IMR-90 (cell line): ENCODE results near the gene MIER2. TPM values are rescaled to one million over a fixed set of nuclear protein-coding genes. Genes with fewer than 3 reads are reported as not detected.

Experiments used
- ATAC-seq: fragments of 200-7000 bp; cut with Tn5 transposase; 2 replicates; pipeline ENCODE4 v1.9.1; 2020; ENCODE audit warnings: low read depth, mild to moderate bottlenecking, moderate library complexity
- BruUV-seq: library from RNA; stranded (reverse); fragments of 400-500 nt; replicated peaks from 2 replicates; lab custom pipeline; 2021; lab: Mats Ljungman, UMichigan
- CTCF ChIA-PET: fragments of 300-600 bp; formaldehyde crosslinking; extraction: SDS; loops from one replicate; lab custom pipeline; 2021; ENCODE audit warnings: antibody characterized with exemption; lab: Yijun Ruan, JAX
- POLR2A ChIA-PET: fragments of 300-600 bp; sonication (Branson Sonifier 250); formaldehyde crosslinking; loops from one replicate; lab custom pipeline; 2022; ENCODE audit warnings: antibody characterized with exemption; ENCODE audit not compliant: unreplicated experiment; lab: Charles Lee
- DNase-seq: peaks from one replicate; pipeline ENCODE4 v3.0.0; 2013
- H2AFZ ChIP-seq: replicated peaks from 2 replicates; pipeline ENCODE3; 2013; ENCODE audit warnings: low read length, mild to moderate bottlenecking; ENCODE audit not compliant: poor library complexity
- H2AK5ac ChIP-seq: 2 replicates; pipeline ENCODE4 v1.6.1; 2013; ENCODE audit warnings: low read depth, low read length, inconsistent platforms
- H2AK9ac ChIP-seq: replicated peaks from 2 replicates; pipeline ENCODE3; 2013; ENCODE audit warnings: mild to moderate bottlenecking, low read depth, low read length, moderate library complexity; ENCODE audit not compliant: poor library complexity
- H2BK120ac ChIP-seq: 2 replicates; pipeline ENCODE4 v1.6.1; 2013; ENCODE audit warnings: low read depth, low read length, inconsistent platforms
- H2BK15ac ChIP-seq: 3 replicates; pipeline ENCODE4 v1.6.1; 2013; ENCODE audit warnings: low read depth, low read length, inconsistent platforms
- H2BK20ac ChIP-seq: 2 replicates; pipeline ENCODE4 v1.6.1; 2013; ENCODE audit warnings: low read depth, mild to moderate bottlenecking, inconsistent platforms, low read length, moderate library complexity
- H2BK5ac ChIP-seq: 2 replicates; pipeline ENCODE4 v1.6.1; 2013; ENCODE audit warnings: mild to moderate bottlenecking, low read depth, low read length, inconsistent platforms; ENCODE audit not compliant: poor library complexity, severe bottlenecking
- H3K14ac ChIP-seq: replicated peaks from 2 replicates; pipeline ENCODE4 v1.6.1; 2013; ENCODE audit warnings: low read depth, low read length, inconsistent platforms
- H3K18ac ChIP-seq: 2 replicates; pipeline ENCODE4 v1.6.1; 2013; ENCODE audit warnings: low read depth, low read length, control low read depth
- H3K23ac ChIP-seq: 2 replicates; pipeline ENCODE4 v1.6.1; 2013; ENCODE audit warnings: low read depth, low read length, inconsistent platforms
- H3K27ac ChIP-seq: 2 replicates; pipeline ENCODE4 v1.5.1; 2013; ENCODE audit warnings: mild to moderate bottlenecking, control low read depth, low read length; ENCODE audit not compliant: insufficient read depth
- H3K27me3 ChIP-seq: 2 replicates; pipeline ENCODE4 v1.6.1; 2013; ENCODE audit warnings: low read length; ENCODE audit not compliant: control insufficient read depth, insufficient read depth
- H3K36me3 ChIP-seq: 2 replicates; pipeline ENCODE4 v1.6.1; 2013; ENCODE audit warnings: low read length, mixed read lengths; ENCODE audit not compliant: control insufficient read depth, insufficient read depth
- H3K4ac ChIP-seq: 2 replicates; pipeline ENCODE4 v1.6.1; 2013; ENCODE audit warnings: low read depth, low read length, inconsistent platforms
- H3K4me1 ChIP-seq: 2 replicates; pipeline ENCODE4 v1.6.1; 2013; ENCODE audit warnings: low read length, mixed read lengths; ENCODE audit not compliant: control insufficient read depth, insufficient read depth
- H3K4me2 ChIP-seq: 2 replicates; pipeline ENCODE4 v1.6.1; 2013; ENCODE audit warnings: low read depth, mild to moderate bottlenecking, control low read depth, low read length, moderate library complexity
- H3K4me3 ChIP-seq: 2 replicates; pipeline ENCODE4 v1.5.1; 2013; ENCODE audit warnings: low read depth, mild to moderate bottlenecking, control low read depth, low read length, moderate library complexity; ENCODE audit not compliant: insufficient read depth
- H3K56ac ChIP-seq: 2 replicates; pipeline ENCODE4 v1.6.1; 2013; ENCODE audit warnings: low read length, inconsistent platforms; ENCODE audit not compliant: insufficient read depth; ENCODE audit errors: extremely low read depth
- H3K79me1 ChIP-seq, 2 experiments: 2 replicates each; pipeline ENCODE4 v1.6.1; 2013; ENCODE audit warnings: low read length in 2 of 2, inconsistent platforms in 1 of 2, low read depth in 1 of 2
- H3K9ac ChIP-seq: 2 replicates; pipeline ENCODE4 v1.6.1; 2013; ENCODE audit warnings: low read depth, low read length, control low read depth
- H3K9me1 ChIP-seq: 2 replicates; pipeline ENCODE4 v1.6.1; 2013; ENCODE audit warnings: low read length, inconsistent platforms; ENCODE audit not compliant: insufficient read depth
- H3K9me3 ChIP-seq: 2 replicates; pipeline ENCODE4 v1.6.1; 2013; ENCODE audit warnings: low read length; ENCODE audit not compliant: control insufficient read depth, insufficient read depth
- H4K20me1 ChIP-seq: 2 replicates; pipeline ENCODE4 v1.6.1; 2013; ENCODE audit warnings: low read length, inconsistent platforms; ENCODE audit not compliant: insufficient read depth
- H4K5ac ChIP-seq: 2 replicates; pipeline ENCODE4 v1.6.1; 2013; ENCODE audit warnings: mild to moderate bottlenecking, low read depth, low read length, control low read depth
- H4K8ac ChIP-seq, 2 experiments: 2 replicates each; pipeline ENCODE4 v1.6.1; 2013; ENCODE audit warnings: low read depth in 2 of 2, low read length in 2 of 2, control low read depth in 1 of 2, inconsistent platforms in 1 of 2
- H4K91ac ChIP-seq: 2 replicates; pipeline ENCODE4 v1.6.1; 2013; ENCODE audit warnings: low read depth, low read length, inconsistent platforms; ENCODE audit not compliant: insufficient read depth
- CHD1 ChIP-seq: IDR thresholded peaks from 2 replicates; pipeline ENCODE4 v1.6.1; 2012; ENCODE audit warnings: low read depth, low read length, improper control_type of control experiment
- MAZ ChIP-seq: IDR thresholded peaks from 2 replicates; pipeline ENCODE4 v1.6.1; 2012; ENCODE audit warnings: low read depth, mild to moderate bottlenecking, low read length, improper control_type of control experiment, moderate library complexity, borderline replicate concordance
- NFE2L2 ChIP-seq: fragments of 150-350 bp; IDR thresholded peaks from 2 replicates; pipeline ENCODE4 v1.6.1; 2016; ENCODE audit warnings: low read depth, mild to moderate bottlenecking, low read length
- POLR2A ChIP-seq: IDR thresholded peaks from 2 replicates; pipeline ENCODE4 v1.6.1; 2012; ENCODE audit warnings: mild to moderate bottlenecking, low read depth, low read length
- RAD21 ChIP-seq: IDR thresholded peaks from 2 replicates; pipeline ENCODE4 v1.6.1; 2012; ENCODE audit warnings: low read length, improper control_type of control experiment
- WGBS, 2 experiments: methylation state at CpG; one replicate each; pipeline versions ENCODE4 v1.1.5 to v1.1.7; 2013; ENCODE audit warnings: missing lambda C conversion rate in 2 of 2; ENCODE audit not compliant: insufficient read length in 1 of 2; ENCODE audit errors: extremely low coverage in 2 of 2; 5-methylcytosine and 5-hydroxymethylcytosine counted together
- dilution Hi-C: fragments of 300-500 bp; cut with HindIII; formaldehyde crosslinking; loops from one replicate; pipeline ENCODE4 v1.14.3; 2018; ENCODE audit warnings: low sequenced_read_pairs; ENCODE audit not compliant: unreplicated experiment
- in situ Hi-C: fragments of 300-500 bp; cut with MboI; formaldehyde crosslinking; loops from 3 replicates; pipeline ENCODE4 v1.14.3; 2019; ENCODE audit warnings: low sequenced_read_pairs, inconsistent platforms, mixed read lengths
- intact Hi-C: fragments of 100-400 bp; cut with micrococcal nuclease; formaldehyde crosslinking; loops from 2 replicates; pipeline ENCODE4 v1.10.0; 2022
- polyA plus RNA-seq, 3 experiments: library from polyadenylated mRNA; depleted of rRNA; stranded (reverse); fragments of >200 nt; gene quantifications; 2 replicates each; pipeline ENCODE4 v1.2.3, GENCODE V29; 2012; ENCODE audit warnings: low replicate concordance in 1 of 3
- total RNA-seq: library from RNA; depleted of rRNA; stranded (reverse); fragments of >200 nt; gene quantifications from 2 replicates; pipeline ENCODE4 v1.2.3, GENCODE V29; 2012

Gene MIER2
- total and polyA plus RNA-seq, 2 of the 4 experiments (the other 2 are of a cell fraction) = 28.0 to 28.4 TPM

GRCh38 chr19:326871-327270 is 17.7 kb downstream of the MIER2 start:
- 100% methylated on average over 5 of the region's 15 CpGs; no CpG with 5 or more reads in 1 of the 2 experiments for WGBS, 2 experiments
- no peak overlapping the region for H2BK120ac ChIP-seq
- intact Hi-C loops (no loop called here), dilution Hi-C loops (no loop called here), in situ Hi-C loops (no loop called here)
- H4K20me1 ChIP-seq = peaks cover 38% of the 10 kb centered on the region
- no peak overlapping the region for H4K5ac ChIP-seq
- no peak overlapping the region for H3K56ac ChIP-seq
- no peak overlapping the region for H3K4me2 ChIP-seq
- H3K27me3 ChIP-seq = no peaks in the 10 kb centered on the region
- H3K9ac ChIP-seq = no peak overlapping the region
- peaks cover 20% of the 10 kb centered on the region for H3K9me3 ChIP-seq
- no peak overlapping the region for H3K18ac ChIP-seq
- no peak overlapping the region for H4K91ac ChIP-seq
- H2AK5ac ChIP-seq = no peak overlapping the region
- no peak for DNase-seq
- BruUV-seq = no TSS peak
- no peak overlapping the region for H3K23ac ChIP-seq
- H2BK5ac ChIP-seq = no peak overlapping the region
- no peak overlapping the region for H2AK9ac ChIP-seq
- no peak overlapping the region for H2BK20ac ChIP-seq
- H4K8ac ChIP-seq = no peak overlapping the region
- no peak overlapping the region for H3K27ac ChIP-seq
- H3K4me3 ChIP-seq = no peak overlapping the region
- H3K36me3 ChIP-seq = peaks cover 85% of the 10 kb centered on the region
- H3K4ac ChIP-seq = no peak overlapping the region
- no peak overlapping the region for H2BK15ac ChIP-seq
- ChIA-PET CTCF (no interaction called here), POLR2A (no interaction called here)
- peaks cover 15% of the 10 kb centered on the region for H3K9me1 ChIP-seq
- no peak overlapping the region for H3K14ac ChIP-seq
- H2AFZ ChIP-seq = no peak overlapping the region
- H3K79me1 ChIP-seq = peaks cover 20 to 73% of the 10 kb centered on the region in 2 experiments
- TF ChIP-seq CHD1 (no peak), MAZ (no peak), POLR2A (no peak), NFE2L2 (no peak), RAD21 (no peak)
- ATAC-seq = no peak
- H3K4me1 ChIP-seq = no peaks in the 10 kb centered on the region
